Measurements from ENCODE around the gene SLC4A8.

The SLC4A8 gene

GRCh38 chr12:51424662-51425539, at the start of gene SLC4A8:
Gene SLC4A8 (plus strand): TSS chr12:51424831. CDS start chr12:51424988, 157 bp downstream.
- peak; percentile 89 for DNase-seq

GRCh38 chr12:51374856-51375255, 49.8 kb upstream of the SLC4A8 start:
- DNase-seq, result no peak

GRCh38 chr12:51377099-51377984, 47.3 kb upstream of the SLC4A8 start:
- DNase-seq, result no peak

- DNase-seq, result no peak
Measured at GRCh38 chr12:51378749-51379148, 45.9 kb upstream of the SLC4A8 start.

- no peak for DNase-seq
Measured at GRCh38 chr12:51379571-51379970, 45.1 kb upstream of the SLC4A8 start.

GRCh38 chr12:51381226-51382079, 43.2 kb upstream of the SLC4A8 start:
- no peak for DNase-seq

GRCh38 chr12:51382173-51382572, 42.5 kb upstream of the SLC4A8 start:
- DNase-seq, result no peak

GRCh38 chr12:51383269-51383905, 41.2 kb upstream of the SLC4A8 start:
- DNase-seq, result no peak

- DNase-seq, result no peak
Measured at GRCh38 chr12:51386351-51386750, 38.3 kb upstream of the SLC4A8 start.

- DNase-seq, result no peak
Measured at GRCh38 chr12:51388069-51388799, 36.4 kb upstream of the SLC4A8 start.

- no peak for DNase-seq
Measured at GRCh38 chr12:51388846-51389245, 35.8 kb upstream of the SLC4A8 start.

- DNase-seq, result no peak
Measured at GRCh38 chr12:51389302-51389999, 35.2 kb upstream of the SLC4A8 start.

GRCh38 chr12:51390457-51390856, 34.2 kb upstream of the SLC4A8 start:
- no peak for DNase-seq

- DNase-seq, result no peak
Measured at GRCh38 chr12:51390891-51391282, 33.7 kb upstream of the SLC4A8 start.

GRCh38 chr12:51391283-51392123, 33.1 kb upstream of the SLC4A8 start, which contains the start of gene GALNT6:
Gene GALNT6 (minus strand): TSS chr12:51391406. CDS start chr12:51379781, 11,625 bp downstream.
- no peak for DNase-seq

GRCh38 chr12:51392556-51393237, 31.9 kb upstream of the SLC4A8 start:
- no peak for DNase-seq

- DNase-seq, result no peak
Measured at GRCh38 chr12:51393676-51394545, 30.7 kb upstream of the SLC4A8 start.

All from NCI-H1105 (cell line).